DMS79 (cell line): ENCODE measurements around the gene CFAP97D1.
"Not testable (repeated sequence)": the region's sequence is repeated elsewhere in the genome, so short reads cannot be mapped to it uniquely, and the experiment has no call there.

Source experiments
- DNase-seq: peaks from one replicate; lab custom pipeline; 2025; lab: John Stamatoyannopoulos, UW

The CFAP97D1 gene

GRCh38 chr17:43798024-43798423, 17.8 kb downstream of the CFAP97D1 start:
- not testable (repeated sequence) for DNase-seq

DNA sequence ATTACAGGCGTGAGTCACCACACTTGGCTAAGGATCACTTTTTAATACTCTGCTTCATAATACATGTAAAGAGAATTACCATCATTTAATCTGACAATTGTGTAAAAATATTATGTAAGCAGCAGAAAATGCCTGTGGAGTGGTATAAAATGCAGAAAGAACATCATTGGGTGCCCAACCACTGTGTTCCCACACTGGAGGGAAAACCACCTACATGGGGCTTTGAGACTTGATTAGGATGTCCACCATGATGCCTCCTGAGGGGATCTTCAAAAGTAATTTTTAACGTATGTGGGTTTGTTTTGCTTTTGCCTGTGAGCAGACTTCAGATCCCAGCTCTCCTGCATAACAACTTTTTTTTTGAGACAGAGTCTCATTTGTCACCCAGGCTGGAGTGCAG, 18.8 kb downstream of the CFAP97D1 start:
- DNase-seq: no peak

GRCh38 chr17:43800736-43801135, 20.5 kb downstream of the CFAP97D1 start:
- no peak for DNase-seq

GRCh38 chr17:43801844-43802243, 21.6 kb downstream of the CFAP97D1 start:
- DNase-seq: no peak

DNA sequence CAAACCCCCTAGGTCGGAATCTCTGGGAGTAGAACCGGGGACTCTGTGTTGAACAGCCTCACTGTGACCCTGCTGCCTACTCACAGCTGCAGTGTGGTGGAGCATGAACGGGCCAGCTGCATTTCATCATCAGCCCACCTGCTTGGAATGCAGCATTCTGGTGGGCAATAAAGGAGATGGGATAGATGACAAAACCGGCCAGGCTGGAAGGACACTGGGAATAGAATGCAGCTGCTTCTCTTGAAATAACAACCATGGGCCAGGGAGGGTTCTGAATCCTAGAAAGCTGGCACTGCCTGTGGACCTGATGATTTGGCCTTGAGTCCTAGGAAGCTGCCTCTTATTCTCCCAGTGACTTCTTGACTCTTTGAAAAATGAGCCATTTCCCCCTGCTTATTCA, 23.5 kb downstream of the CFAP97D1 start:
- DNase-seq: no peak

GRCh38 chr17:43805117-43805516, 24.9 kb downstream of the CFAP97D1 start:
- no peak for DNase-seq

GRCh38 chr17:43808076-43808475, 27.8 kb downstream of the CFAP97D1 start:
- DNase-seq: no peak

DNA sequence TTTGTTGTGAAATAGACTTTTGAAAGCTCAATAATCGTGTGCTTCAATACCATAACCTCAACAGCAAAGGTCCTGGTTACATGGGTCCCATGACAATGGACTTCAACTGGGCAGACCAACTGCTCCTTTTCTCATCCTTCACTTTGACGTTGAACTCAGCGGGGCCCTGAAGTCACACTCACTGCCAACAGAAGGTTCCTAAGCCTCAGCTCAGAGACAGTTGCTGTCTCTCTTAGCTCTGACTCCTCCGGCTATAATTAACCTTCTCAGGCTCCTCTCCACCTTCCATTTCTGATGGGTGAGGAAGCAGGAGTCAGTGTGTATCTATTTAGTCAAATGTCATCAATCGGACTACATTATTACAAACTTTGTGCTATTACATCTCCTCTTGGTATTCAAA, 28.9 kb downstream of the CFAP97D1 start:
- no peak for DNase-seq

GRCh38 chr17:43810226-43810715, 30.0 kb downstream of the CFAP97D1 start:
- DNase-seq: peak; percentile 18

GRCh38 chr17:43810823-43811222, 30.6 kb downstream of the CFAP97D1 start:
- DNase-seq: no peak

DNA sequence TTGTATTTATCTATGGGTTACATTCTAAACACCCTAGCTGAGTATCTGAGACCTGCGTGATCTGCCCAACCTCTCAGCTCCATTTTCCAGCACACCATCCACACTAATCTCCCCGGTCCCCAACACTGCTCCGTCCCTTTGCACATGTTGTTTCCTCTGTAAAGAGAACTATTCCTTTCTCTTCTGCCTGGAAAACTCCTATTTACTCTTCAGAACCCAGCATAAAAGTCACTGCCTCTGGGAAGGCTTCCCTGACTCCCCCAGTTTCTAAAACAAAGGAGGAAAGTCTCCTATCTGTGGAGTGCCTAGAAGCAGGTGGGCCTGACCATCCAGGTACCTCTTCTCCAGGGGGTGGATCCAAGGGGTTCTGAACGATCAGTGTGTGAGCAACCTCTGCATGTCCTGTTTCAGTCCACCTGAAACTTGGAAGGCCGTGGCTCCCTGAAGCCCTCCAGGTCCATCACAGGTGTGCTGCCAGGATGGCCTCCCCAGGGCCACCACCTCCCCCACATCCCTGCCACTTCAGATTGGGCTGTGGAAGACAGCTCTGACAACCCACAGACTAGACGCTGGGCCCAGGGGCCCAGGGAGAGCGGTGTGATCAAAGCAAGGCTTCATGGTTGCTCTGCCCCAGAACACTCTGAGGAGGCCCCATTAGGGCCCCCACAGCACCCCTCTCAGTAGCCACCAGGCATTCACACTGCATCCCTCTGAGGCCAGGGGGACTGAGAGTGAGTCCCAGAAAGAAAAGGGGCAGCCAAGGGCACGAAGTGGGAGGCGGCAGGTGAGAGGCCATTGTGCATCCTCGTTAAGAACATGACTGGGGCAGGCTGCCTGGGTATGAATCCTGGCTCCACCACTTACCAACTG, 32.4 kb downstream of the CFAP97D1 start:
- DNase-seq: no peak

- no peak for DNase-seq
Measured at GRCh38 chr17:43813386-43813785, 33.2 kb downstream of the CFAP97D1 start.

DNA sequence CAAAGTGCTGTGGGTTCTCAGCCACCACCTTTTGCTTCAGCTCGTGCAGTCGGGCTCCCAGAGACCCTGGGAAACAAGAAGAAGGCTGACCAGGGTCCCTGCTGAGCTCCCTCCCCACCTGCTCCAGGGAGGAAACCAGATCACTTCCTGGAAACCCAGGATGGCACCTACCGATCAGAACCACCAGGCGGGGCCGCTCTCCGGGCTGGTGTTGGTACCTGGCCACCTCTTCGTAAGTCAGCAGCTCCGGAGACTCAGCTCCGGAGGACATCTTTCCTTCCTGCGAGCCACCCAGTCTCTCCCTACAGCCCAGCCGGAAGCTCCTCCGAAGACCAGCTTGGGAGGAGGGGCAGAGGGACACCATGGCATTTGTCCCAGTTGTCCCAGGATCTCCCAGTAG, 33.8 kb downstream of the CFAP97D1 start:
- no peak for DNase-seq

DNA sequence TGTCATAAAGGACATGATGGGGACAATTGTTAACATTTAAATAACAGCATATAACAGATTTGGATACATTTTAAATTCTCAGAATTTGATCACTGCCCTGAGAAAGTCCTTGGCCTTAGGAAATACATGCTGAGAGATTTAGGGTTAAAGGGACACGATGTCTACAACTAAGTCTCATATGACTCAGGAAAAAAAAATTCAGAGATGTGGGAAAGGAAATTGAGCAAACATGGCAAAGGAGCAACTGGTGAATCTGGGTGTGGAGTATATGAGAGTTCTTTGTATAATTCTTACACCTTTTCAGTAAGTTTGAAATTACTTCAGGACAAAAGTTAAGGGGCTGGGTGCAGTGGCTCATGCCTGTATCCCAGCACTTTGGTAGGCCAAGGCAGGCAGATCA, 34.5 kb downstream of the CFAP97D1 start:
- DNase-seq: no peak

- DNase-seq: no peak
Measured at GRCh38 chr17:43816336-43817320, 36.4 kb downstream of the CFAP97D1 start.

- DNase-seq: no peak
Measured at GRCh38 chr17:43817826-43818225, 37.6 kb downstream of the CFAP97D1 start.

DNA sequence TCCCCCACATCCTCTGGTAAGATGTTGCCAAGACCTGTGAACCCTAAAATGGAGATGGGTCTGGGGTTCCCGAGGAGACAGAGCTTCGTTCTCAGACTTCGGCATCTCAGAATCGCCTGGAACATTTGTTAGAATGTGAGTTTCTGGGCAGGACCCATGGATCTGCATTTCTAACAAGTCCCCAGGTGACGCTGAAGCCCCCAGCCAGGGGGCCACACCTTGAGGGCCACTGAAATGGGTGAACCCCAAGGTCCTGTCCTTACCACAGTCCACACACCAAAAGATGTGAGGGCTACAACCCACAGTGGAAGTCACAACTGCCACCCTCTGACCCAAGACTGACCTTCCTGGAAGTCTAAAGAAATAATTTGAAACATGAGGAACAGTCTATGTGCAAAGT, 38.7 kb downstream of the CFAP97D1 start:
- no peak for DNase-seq

DNA sequence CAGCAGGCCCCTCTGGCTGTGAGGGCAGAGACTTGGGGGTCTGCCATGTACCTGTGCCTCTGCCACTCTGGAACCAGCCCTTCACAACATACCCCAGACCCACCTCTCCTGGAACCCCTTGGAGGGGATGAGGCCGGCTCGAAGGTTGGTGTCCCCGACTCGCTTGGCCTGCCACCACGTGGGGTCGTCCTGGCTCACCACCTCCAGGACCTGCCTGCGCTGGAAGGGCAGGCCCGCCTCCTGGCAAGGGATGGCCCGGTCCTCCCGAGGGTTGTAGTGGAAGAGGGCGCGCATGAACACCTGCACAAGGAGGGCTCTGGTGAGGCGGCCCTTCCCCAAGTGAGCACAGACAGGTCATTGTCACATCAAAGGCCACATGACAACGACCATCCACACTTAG, 40.5 kb downstream of the CFAP97D1 start:
- no peak for DNase-seq

GRCh38 chr17:43822570-43823190, 42.4 kb downstream of the CFAP97D1 start:
- no peak for DNase-seq

GRCh38 chr17:43823350-43824084, 43.3 kb downstream of the CFAP97D1 start:
- DNase-seq: no peak

GRCh38 chr17:43825567-43825966, 45.3 kb downstream of the CFAP97D1 start:
- no peak for DNase-seq
